ENCODE data around the gene URB2. TPM values are rescaled to one million over a fixed set of nuclear protein-coding genes. Genes with fewer than 3 reads are reported as not detected.
"Not testable (repeated sequence)": the region's sequence is repeated elsewhere in the genome, so short reads cannot be mapped to it uniquely, and the experiment has no call there.

Gene URB2
- total RNA-seq, 1 donor from 2014 or later = 15.3 TPM

GRCh38 chr1:229694053-229694693, 68.1 kb downstream of the URB2 start:
- Histone ChIP-seq H3K27me3 (ENCODE audit: control insufficient read depth, insufficient read depth, low read length) (no peaks in the 10 kb centered on the region), H3K4me3 (ENCODE audit: low read depth, low read length) (no peak overlapping the region), H3K36me3 (ENCODE audit: control insufficient read depth, insufficient read depth, low read length) (no peaks in the 10 kb centered on the region)
- TF ChIP-seq CTCF (IDR thresholded peaks at IDR 0.05; ENCODE audit: insufficient read depth, low read length, severe bottlenecking) = no peak
- no peak for DNase-seq (ENCODE audit: low read depth)
- no peak for FAIRE-seq

GRCh38 chr1:229696385-229696784, 70.3 kb downstream of the URB2 start:
- TF ChIP-seq CTCF (IDR thresholded peaks at IDR 0.05; ENCODE audit: insufficient read depth, low read length, severe bottlenecking) = no peak
- Histone ChIP-seq H3K27me3 (ENCODE audit: control insufficient read depth, insufficient read depth, low read length) (no peaks in the 10 kb centered on the region), H3K36me3 (ENCODE audit: control insufficient read depth, insufficient read depth, low read length) (no peaks in the 10 kb centered on the region), H3K4me3 (ENCODE audit: low read depth, low read length) (no peak overlapping the region)
- FAIRE-seq = no peak
- DNase-seq (ENCODE audit: low read depth) = no peak

- DNase-seq (ENCODE audit: low read depth) (no peak), FAIRE-seq (no peak)
- Histone ChIP-seq H3K36me3 (ENCODE audit: control insufficient read depth, insufficient read depth, low read length) (no peaks in the 10 kb centered on the region), H3K4me3 (ENCODE audit: low read depth, low read length) (no peak overlapping the region), H3K27me3 (ENCODE audit: control insufficient read depth, insufficient read depth, low read length) (no peaks in the 10 kb centered on the region)
- no peak for TF ChIP-seq CTCF (IDR thresholded peaks at IDR 0.05; ENCODE audit: insufficient read depth, low read length, severe bottlenecking)
Measured at GRCh38 chr1:229699613-229700267, 73.7 kb downstream of the URB2 start.

GRCh38 chr1:229704157-229704556, 78.1 kb downstream of the URB2 start:
- H3K36me3 ChIP-seq (ENCODE audit: control insufficient read depth, insufficient read depth, low read length) = no peaks in the 10 kb centered on the region
- DNase-seq (ENCODE audit: low read depth) (no peak), FAIRE-seq (no peak)
- TF ChIP-seq CTCF (IDR thresholded peaks at IDR 0.05; ENCODE audit: insufficient read depth, low read length, severe bottlenecking) = no peak
- H3K4me3 ChIP-seq (ENCODE audit: low read depth, low read length) = no peak overlapping the region
- H3K27me3 ChIP-seq (ENCODE audit: control insufficient read depth, insufficient read depth, low read length) = no peaks in the 10 kb centered on the region

GRCh38 chr1:229705152-229705551, 79.1 kb downstream of the URB2 start:
- not testable (repeated sequence) for FAIRE-seq; DNase-seq (ENCODE audit: low read depth); H3K4me3 ChIP-seq (ENCODE audit: low read depth, low read length); H3K27me3 ChIP-seq (ENCODE audit: control insufficient read depth, insufficient read depth, low read length); H3K36me3 ChIP-seq (ENCODE audit: control insufficient read depth, insufficient read depth, low read length)

- FAIRE-seq; DNase-seq (ENCODE audit: low read depth); H3K4me3 ChIP-seq (ENCODE audit: low read depth, low read length); H3K27me3 ChIP-seq (ENCODE audit: control insufficient read depth, insufficient read depth, low read length); H3K36me3 ChIP-seq (ENCODE audit: control insufficient read depth, insufficient read depth, low read length): not testable (repeated sequence)
Measured at GRCh38 chr1:229707127-229707526, 81.1 kb downstream of the URB2 start.

Measured in bronchial epithelial cell (primary cell).